Measurements from ENCODE around the gene CD99. TPM values are rescaled to one million over a fixed set of nuclear protein-coding genes. Genes with fewer than 3 reads are reported as not detected.

Gene CD99
- total and polyA plus RNA-seq, 8 donors: 72.9 to 220 (median 128) TPM

GRCh38 chrX:2643880-2644279 is 47.2 kb upstream of the CD99 start:
- no peak for DNase-seq
- intact Hi-C loops (cut with DNase I; ENCODE audit: low total_unique reads): loop anchor here (10.0 kb wide), 1 partner anchor 171 kb away; no protein-coding TSS in a partner anchor
- TF ChIP-seq, protein P1, sequence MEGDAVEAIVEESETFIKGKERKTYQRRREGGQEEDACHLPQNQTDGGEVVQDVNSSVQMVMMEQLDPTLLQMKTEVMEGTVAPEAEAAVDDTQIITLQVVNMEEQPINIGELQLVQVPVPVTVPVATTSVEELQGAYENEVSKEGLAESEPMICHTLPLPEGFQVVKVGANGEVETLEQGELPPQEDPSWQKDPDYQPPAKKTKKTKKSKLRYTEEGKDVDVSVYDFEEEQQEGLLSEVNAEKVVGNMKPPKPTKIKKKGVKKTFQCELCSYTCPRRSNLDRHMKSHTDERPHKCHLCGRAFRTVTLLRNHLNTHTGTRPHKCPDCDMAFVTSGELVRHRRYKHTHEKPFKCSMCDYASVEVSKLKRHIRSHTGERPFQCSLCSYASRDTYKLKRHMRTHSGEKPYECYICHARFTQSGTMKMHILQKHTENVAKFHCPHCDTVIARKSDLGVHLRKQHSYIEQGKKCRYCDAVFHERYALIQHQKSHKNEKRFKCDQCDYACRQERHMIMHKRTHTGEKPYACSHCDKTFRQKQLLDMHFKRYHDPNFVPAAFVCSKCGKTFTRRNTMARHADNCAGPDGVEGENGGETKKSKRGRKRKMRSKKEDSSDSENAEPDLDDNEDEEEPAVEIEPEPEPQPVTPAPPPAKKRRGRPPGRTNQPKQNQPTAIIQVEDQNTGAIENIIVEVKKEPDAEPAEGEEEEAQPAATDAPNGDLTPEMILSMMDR (IDR thresholded peaks at IDR 0.05): no peak
- no peak for TF ChIP-seq POLR2AphosphoS5 (IDR thresholded peaks at IDR 0.05)
- TF ChIP-seq POLR2A (IDR thresholded peaks at IDR 0.05): no peak
- no peak for TF ChIP-seq EP300 (IDR thresholded peaks at IDR 0.05)
- Histone ChIP-seq H3K36me3 (peaks cover 0 to 34% (median 17%) of the 10 kb centered on the region in 4 donors), H3K4me3 (no peak overlapping the region), H3K9me3 (no peaks in the 10 kb centered on the region), H3K27me3 (no peaks in the 10 kb centered on the region), H3K4me1 (no peaks in the 10 kb centered on the region), H3K27ac (no peak overlapping the region)
- WGBS, 5 donors: 94 to 100% (median 97%) methylated on average over 1 of the region's 1 CpG

DNA sequence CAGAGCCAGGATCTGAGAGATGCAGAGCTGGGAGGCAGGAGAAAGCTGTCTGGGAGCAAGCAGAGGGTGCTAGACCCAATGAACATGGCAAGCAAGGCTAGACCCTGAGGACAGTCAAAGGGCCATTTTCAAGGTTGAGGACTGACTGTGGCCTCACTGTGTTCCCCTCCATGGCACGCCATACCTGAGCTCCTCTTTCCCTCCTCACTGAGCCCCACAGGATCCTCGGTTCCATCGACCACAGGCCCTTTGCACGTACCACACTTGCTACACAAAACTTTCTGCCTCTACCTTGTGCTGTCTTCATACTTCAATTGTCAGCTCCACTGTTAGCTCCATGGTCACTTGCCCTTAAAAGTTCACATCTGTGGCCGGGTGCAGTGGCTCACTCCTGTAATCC is 45.5 kb upstream of the CD99 start:
- H3K27ac ChIP-seq: no peak overlapping the region
- H3K27me3 ChIP-seq: no peaks in the 10 kb centered on the region
- no peaks in the 10 kb centered on the region for H3K9me3 ChIP-seq
- intact Hi-C loops (cut with DNase I; ENCODE audit: low total_unique reads): loop anchor here (10.0 kb wide), 1 partner anchor 169 kb away; no protein-coding TSS in a partner anchor
- TF ChIP-seq EP300 (IDR thresholded peaks at IDR 0.05): no peak
- TF ChIP-seq POLR2A (IDR thresholded peaks at IDR 0.05): no peak
- TF ChIP-seq POLR2AphosphoS5 (IDR thresholded peaks at IDR 0.05): no peak
- TF ChIP-seq, protein P1 (IDR thresholded peaks at IDR 0.05): no peak
- peaks cover 0 to 19% (median 11%) of the 10 kb centered on the region in 4 donors for H3K36me3 ChIP-seq
- no peak overlapping the region for H3K4me3 ChIP-seq
- H3K4me1 ChIP-seq: no peaks in the 10 kb centered on the region
- DNase-seq: no peak
- WGBS, 5 donors: 59 to 81% (median 74%) methylated on average over 5 of the region's 5 CpGs

DNA sequence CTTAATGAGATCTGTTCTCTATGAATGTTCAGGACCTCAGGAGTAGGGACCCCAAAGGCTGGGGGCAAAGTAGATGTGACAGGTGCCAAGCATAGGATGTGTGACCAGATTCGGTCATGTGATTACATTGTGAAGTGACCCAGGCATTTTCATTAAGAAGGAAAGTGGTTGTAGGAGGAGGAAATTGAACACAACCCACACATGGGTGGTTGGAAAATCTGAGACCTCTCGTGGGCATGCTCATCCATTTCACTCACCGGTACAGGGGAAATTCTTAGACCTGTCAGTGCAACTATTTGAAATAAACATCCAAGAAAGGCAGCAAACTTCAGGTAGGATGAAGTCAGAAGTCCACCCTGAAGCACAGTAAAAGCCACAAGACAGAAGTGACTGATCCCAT is 43.5 kb upstream of the CD99 start:
- DNase-seq: no peak
- Histone ChIP-seq H3K27ac (no peak overlapping the region), H3K4me1 (no peaks in the 10 kb centered on the region), H3K36me3 (peaks cover 0 to 13% (median 5%) of the 10 kb centered on the region in 4 donors), H3K4me3 (no peak overlapping the region), H3K27me3 (no peaks in the 10 kb centered on the region), H3K9me3 (no peaks in the 10 kb centered on the region)
- WGBS, 5 donors: 85 to 92% (median 88%) methylated on average over 3 of the region's 3 CpGs
- intact Hi-C loops (cut with DNase I; ENCODE audit: low total_unique reads): loop anchor here (10.0 kb wide), 1 partner anchor 167 kb away; no protein-coding TSS in a partner anchor
- no peak for TF ChIP-seq POLR2A (IDR thresholded peaks at IDR 0.05)
- no peak for TF ChIP-seq EP300 (IDR thresholded peaks at IDR 0.05)
- TF ChIP-seq POLR2AphosphoS5 (IDR thresholded peaks at IDR 0.05): no peak
- TF ChIP-seq, protein P1 (IDR thresholded peaks at IDR 0.05): no peak

GRCh38 chrX:2650037-2650436 is 41.1 kb upstream of the CD99 start:
- no peaks in the 10 kb centered on the region for H3K9me3 ChIP-seq
- TF ChIP-seq EP300 (IDR thresholded peaks at IDR 0.05) (no peak), POLR2AphosphoS5 (IDR thresholded peaks at IDR 0.05) (no peak), POLR2A (IDR thresholded peaks at IDR 0.05) (no peak)
- TF ChIP-seq, protein P1 (IDR thresholded peaks at IDR 0.05): no peak
- DNase-seq: no peak
- peaks cover 0 to 13% (median 5%) of the 10 kb centered on the region in 4 donors for H3K36me3 ChIP-seq
- H3K4me3 ChIP-seq: no peak overlapping the region
- intact Hi-C loops (cut with DNase I; ENCODE audit: low total_unique reads): no loop called here
- no peaks in the 10 kb centered on the region for H3K27me3 ChIP-seq
- no peak overlapping the region for H3K27ac ChIP-seq
- peaks cover 0 to 7% (median 0%) of the 10 kb centered on the region in 4 donors for H3K4me1 ChIP-seq
